Activated CD4-positive, alpha-beta T cell treated with anti-CD3 and anti-CD28 coated beads, Interleukin-2, amount 50 U/mL, for 24 hours (primary cell): ENCODE data around the gene PHF10.

ENCODE experiments used
- DNase-seq, 2 donors: peaks; one replicate each; pipeline ENCODE4 v3.0.0-alpha.2; 2020; ENCODE audit warnings: low read depth in 1 of 2, low spot score in 1 of 2

PHF10 gene

GRCh38 chr6:169678342-169678741 lies 46.0 kb downstream of the PHF10 start:
- DNase-seq, result no peak

GRCh38 chr6:169677096-169677495 lies 47.2 kb downstream of the PHF10 start:
- DNase-seq, result no peak

- DNase-seq, result no peak
These were observed 49.3 kb downstream of the PHF10 start for GRCh38 chr6:169675011-169675410.

- DNase-seq, result no peak
These were observed 52.7 kb downstream of the PHF10 start for GRCh38 chr6:169671563-169671962.

GRCh38 chr6:169669889-169670288 lies 54.4 kb downstream of the PHF10 start:
- DNase-seq, result no peak

- DNase-seq, result no peak
These were observed 55.2 kb downstream of the PHF10 start for GRCh38 chr6:169669147-169669546.

GRCh38 chr6:169668203-169668847 lies 56.0 kb downstream of the PHF10 start:
- DNase-seq, result no peak

- DNase-seq, result no peak
These were observed 56.6 kb downstream of the PHF10 start for GRCh38 chr6:169667716-169668115.

- no peak for DNase-seq
These were observed 57.9 kb downstream of the PHF10 start for GRCh38 chr6:169666441-169666840.

- DNase-seq, result no peak
These were observed 59.0 kb downstream of the PHF10 start for GRCh38 chr6:169665289-169665688.

GRCh38 chr6:169664227-169664626 lies 60.1 kb downstream of the PHF10 start:
- DNase-seq, result no peak

GRCh38 chr6:169663468-169663867 lies 60.8 kb downstream of the PHF10 start:
- no peak for DNase-seq

- no peak for DNase-seq
These were observed 62.9 kb downstream of the PHF10 start for GRCh38 chr6:169661391-169661756.

- no peak for DNase-seq
These were observed 63.4 kb downstream of the PHF10 start for GRCh38 chr6:169660751-169661390.

GRCh38 chr6:169659820-169660610 lies 64.3 kb downstream of the PHF10 start:
- no peak for DNase-seq

GRCh38 chr6:169657284-169657610 lies 67.1 kb downstream of the PHF10 start:
- no peak for DNase-seq

- DNase-seq, result no peak
These were observed 67.6 kb downstream of the PHF10 start for GRCh38 chr6:169656546-169657283.

- peak; percentile 24 to 47 for DNase-seq
These were observed 69.5 kb downstream of the PHF10 start for GRCh38 chr6:169654598-169655391.
